EL (cell line): ENCODE data around the gene MEGF9.
"Not testable (repeated sequence)": the region's sequence is repeated elsewhere in the genome, so short reads cannot be mapped to it uniquely, and the experiment has no call there.

ENCODE experiments used
- DNase-seq: peaks from one replicate; pipeline ENCODE4 v3.0.0-alpha.2; 2016

Gene MEGF9

DNA sequence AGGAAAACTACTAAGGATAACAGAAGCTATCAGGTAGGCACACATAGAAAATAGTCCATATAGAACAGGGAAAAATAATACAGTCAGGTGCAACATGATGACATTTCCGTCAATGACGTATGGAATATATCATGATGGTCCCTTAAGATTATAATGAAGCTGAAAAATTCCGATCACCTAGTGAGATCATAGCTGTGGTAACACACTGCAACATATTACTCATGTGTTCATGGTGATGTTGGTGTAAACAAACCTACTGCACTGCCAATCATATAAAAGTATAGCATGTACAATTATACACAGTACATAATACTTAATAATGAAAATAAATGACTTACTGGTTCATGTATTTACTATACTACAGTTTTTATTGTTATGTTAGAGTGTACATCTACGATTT, 60.0 kb downstream of the MEGF9 start:
- DNase-seq = no peak

DNA sequence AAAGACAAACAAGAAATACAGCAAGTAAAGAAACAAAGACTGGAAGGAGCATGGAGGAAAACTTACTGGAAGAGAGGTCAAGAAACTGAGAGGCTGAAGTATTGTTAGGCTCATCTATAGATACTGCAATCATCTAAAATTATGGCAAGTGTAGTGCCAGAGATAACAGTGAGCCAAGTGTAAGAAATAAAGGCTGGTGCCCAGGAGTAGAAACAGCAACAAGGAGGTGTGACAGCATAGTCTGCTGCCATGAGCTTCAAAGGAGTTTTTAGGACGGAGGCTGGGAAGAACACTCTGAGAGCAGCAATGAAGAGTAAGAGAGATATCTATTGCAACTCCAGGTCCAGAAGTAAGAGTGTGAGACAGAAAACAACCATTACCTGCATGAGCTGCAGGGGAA, 60.5 kb downstream of the MEGF9 start:
- no peak for DNase-seq

DNA sequence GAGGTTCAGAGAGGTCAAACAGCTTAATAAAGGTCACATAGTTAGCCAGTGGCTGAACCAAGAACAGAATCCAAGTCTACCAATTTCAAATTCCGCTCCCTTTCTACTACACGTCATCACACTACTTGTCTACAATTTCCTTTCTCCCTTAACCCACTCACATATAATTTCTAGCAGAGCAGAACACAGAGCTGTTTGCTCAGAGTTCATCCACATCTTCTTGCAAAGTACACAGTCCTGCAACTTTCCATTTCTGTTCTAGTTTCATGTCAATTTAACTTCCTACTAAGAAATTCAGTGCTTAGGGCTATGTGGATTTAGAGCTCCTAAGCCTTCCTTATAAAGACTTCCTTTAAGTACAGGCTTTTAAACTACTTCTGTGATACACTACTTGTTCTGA, 61.3 kb downstream of the MEGF9 start:
- DNase-seq = no peak

- DNase-seq = no peak
Measured at GRCh38 chr9:120650352-120650751, 63.9 kb downstream of the MEGF9 start.

- no peak for DNase-seq
Measured at GRCh38 chr9:120648581-120649197, 65.6 kb downstream of the MEGF9 start.

GRCh38 chr9:120646948-120647347, 67.3 kb downstream of the MEGF9 start:
- DNase-seq = no peak

- DNase-seq = no peak
Measured at GRCh38 chr9:120645760-120646159, 68.5 kb downstream of the MEGF9 start.

- DNase-seq = no peak
Measured at GRCh38 chr9:120643061-120643460, 71.2 kb downstream of the MEGF9 start.

- DNase-seq = no peak
Measured at GRCh38 chr9:120642129-120642770, 72.0 kb downstream of the MEGF9 start.

DNA sequence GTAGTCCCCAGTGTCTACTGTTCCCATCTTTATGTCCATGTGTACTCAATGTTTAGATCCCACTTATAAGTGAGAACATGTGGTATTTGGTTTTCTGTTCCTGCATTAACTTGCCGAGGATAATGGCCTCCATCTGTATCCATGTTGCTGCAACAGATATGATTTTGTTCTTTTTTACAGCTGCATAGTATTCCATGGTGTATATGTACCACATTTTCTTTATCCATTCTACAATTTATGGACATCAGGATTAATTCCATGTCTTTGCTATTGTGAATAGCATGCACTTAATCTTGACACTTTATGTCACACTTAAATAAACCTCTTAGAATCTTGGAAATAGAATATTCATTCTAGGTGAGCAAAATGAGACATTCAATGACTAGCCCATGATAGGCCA, 73.4 kb downstream of the MEGF9 start:
- not testable (repeated sequence) for DNase-seq

- DNase-seq = no peak
Measured at GRCh38 chr9:120640380-120640779, 73.9 kb downstream of the MEGF9 start.

GRCh38 chr9:120637919-120638318, 76.4 kb downstream of the MEGF9 start:
- no peak for DNase-seq

GRCh38 chr9:120636194-120636957, 77.9 kb downstream of the MEGF9 start:
- no peak for DNase-seq

DNA sequence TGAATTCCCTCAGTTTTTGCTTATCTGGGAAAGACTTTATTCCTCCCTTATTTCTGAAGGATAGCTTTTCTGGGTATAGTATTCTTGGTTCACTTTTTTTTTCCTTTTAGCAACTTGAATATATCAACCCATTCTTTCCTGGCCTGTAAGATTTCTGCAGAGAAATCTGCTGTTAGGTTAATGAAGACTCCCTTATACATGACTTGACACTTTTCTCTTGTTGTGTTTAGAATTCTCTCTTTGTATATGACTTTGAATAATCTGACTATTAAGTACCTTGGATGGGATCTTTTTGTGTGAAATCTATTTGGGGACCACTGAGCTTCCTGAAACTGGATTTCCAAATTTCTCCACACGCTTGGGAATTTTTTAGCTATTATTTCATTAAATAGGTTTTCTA, 79.3 kb downstream of the MEGF9 start:
- DNase-seq = no peak

- no peak for DNase-seq
Measured at GRCh38 chr9:120630333-120630732, 83.9 kb downstream of the MEGF9 start.

GRCh38 chr9:120628925-120629497, 85.3 kb downstream of the MEGF9 start:
- DNase-seq = peak; percentile 49

DNA sequence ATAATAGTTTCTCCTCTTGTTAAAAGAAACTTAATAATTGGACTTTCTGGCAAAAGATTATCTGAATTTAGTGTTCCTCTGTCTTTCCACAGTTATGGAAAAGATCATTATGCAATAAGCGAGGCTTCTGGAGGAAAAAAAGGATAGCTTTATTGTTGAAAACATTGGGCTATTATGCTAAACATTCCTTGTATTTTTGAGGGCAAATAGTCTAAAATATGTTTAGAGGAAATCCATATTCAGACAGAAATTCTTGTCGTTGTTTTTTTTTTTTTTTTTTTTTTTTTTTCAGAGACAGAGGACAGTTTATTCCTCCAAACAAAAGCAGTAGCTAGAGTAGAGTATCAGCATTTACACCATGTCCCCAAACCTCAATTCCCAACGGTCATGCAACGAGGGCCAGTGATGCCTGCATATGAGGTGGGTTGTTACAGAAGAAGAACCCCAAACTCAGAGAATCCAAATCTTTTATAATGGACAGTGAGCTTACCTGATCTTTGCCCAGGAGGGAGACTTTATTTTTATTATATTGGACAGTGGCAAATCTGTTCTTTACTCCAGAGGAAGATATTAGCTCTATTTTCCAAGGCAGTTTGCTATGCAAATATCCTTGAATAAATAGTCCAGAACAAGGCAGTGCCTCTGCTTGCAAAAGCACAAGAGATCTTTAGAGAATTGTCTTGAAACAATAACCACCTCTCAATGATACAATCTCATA, 85.9 kb downstream of the MEGF9 start:
- no peak for DNase-seq

- DNase-seq = no peak
Measured at GRCh38 chr9:120627073-120627472, 87.2 kb downstream of the MEGF9 start.

DNA sequence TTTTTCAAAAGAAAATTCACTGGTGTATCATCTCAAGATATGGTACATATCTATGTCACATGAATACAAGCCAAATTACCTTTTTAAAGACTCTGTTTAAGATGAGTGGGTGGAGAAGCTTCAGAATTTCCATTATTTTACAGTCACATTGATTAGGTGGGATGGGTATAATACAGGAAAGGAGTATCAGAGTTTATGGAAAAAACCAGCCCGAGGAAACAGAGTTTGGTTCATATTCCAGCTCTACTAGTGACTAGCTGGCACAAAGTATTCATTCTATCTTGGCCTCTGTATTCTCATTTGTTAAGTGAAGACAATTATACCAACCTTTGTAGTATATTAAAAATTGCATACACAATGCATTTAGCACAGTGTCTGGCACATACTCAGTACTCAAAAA, 87.8 kb downstream of the MEGF9 start:
- DNase-seq = no peak

GRCh38 chr9:120625222-120625621, 89.0 kb downstream of the MEGF9 start:
- peak; percentile 44 for DNase-seq

GRCh38 chr9:120622790-120623189, 91.5 kb downstream of the MEGF9 start:
- no peak for DNase-seq

DNA sequence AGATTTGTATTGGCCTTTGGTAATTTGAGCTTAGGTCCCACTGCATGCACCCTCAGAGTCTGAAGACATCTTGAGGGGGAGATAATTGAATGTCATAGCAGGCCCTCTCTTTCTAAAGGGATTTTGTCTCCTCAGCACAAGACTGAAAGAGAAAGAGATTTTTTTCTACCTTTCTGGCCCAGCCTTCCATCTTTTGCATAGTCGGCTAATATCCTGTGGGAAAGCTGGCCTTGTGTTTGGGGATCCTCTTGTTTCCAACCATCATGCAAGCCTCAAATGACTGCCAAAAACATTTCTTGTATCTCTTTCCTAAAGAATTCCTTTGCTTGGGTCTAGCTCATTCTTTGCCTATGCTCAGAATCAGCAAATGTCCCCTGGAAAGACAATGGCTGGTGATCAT, 92.3 kb downstream of the MEGF9 start:
- no peak for DNase-seq
